Measurements from ENCODE around the gene EPS8L2.

Gene EPS8L2

DNA sequence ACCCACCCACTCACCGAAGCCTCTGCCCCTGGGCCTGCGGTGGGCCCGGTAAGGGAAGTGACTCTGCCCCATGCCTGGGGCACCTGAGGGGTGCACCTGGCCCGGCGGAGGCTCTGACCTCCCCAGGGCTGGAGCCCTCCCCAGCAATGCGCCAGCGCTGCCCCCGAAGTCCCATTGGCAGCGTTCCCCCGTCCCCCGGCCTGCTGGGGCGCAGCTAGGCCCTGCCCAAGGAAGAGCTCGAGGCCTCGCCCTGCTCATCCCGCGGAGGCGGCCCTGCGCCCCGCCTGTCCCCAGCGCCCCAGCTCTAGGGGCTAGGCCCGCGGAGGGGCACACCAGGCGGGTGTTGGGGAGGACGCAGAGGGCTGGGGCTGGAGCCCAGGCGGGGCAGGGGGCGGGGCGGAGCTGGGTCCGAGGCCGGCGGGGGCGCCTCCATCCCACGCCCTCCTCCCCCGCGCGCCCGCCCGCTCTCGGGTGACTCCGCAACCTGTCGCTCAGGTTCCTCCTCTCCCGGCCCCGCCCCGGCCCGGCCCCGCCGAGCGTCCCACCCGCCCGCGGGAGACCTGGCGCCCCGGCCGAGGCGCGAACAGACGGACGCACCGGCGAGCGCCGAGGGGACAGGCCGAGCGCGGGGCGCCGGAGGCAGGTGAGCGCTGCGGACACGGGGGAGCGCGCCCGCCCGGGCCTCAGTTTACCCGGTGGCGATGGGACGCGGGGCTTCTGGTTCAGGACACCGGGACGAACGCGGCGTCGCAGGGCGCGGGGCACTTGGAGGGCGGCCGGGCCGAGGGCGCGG lies at the start of gene EPS8L2:
TSS of gene EPS8L2 (plus strand) at position 586 of the 793 bp plus-strand sequence. CDS start 3,177 bp downstream, outside the sequence.
- peak within 1 kb of the TSS; percentile 80 to 86 for H3K27ac ChIP-seq

DNA sequence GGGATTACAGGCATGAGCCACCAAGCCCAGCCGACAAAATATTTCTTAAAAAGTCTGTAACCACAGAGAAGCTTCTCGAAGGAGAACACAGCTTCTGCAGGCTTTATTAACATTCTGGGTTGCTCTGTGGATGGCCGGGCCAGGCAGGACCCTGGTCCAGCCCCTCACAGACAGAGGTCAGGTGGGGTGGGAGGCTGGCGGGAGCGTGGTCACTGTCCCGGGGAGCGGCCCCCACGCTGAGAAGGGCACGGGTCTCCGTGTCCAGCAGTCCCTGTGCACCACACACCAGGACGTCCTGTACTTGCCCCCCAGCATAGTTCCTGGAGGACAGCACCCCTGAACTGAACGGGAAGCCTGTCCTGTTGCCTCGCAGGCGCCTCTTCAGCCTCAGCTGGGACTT lies 49.6 kb upstream of the EPS8L2 start:
- Histone ChIP-seq H3K4me1 (no peaks in the 10 kb centered on the region), H3K27ac (no peak overlapping the region), H3K4me3 (no peak overlapping the region), H3K36me3 (peaks cover 8 to 64% (median 31%) of the 10 kb centered on the region in 3 donors), H3K9me3 (no peaks in the 10 kb centered on the region), H3K27me3 (no peaks in the 10 kb centered on the region)
- TF ChIP-seq, protein P1, sequence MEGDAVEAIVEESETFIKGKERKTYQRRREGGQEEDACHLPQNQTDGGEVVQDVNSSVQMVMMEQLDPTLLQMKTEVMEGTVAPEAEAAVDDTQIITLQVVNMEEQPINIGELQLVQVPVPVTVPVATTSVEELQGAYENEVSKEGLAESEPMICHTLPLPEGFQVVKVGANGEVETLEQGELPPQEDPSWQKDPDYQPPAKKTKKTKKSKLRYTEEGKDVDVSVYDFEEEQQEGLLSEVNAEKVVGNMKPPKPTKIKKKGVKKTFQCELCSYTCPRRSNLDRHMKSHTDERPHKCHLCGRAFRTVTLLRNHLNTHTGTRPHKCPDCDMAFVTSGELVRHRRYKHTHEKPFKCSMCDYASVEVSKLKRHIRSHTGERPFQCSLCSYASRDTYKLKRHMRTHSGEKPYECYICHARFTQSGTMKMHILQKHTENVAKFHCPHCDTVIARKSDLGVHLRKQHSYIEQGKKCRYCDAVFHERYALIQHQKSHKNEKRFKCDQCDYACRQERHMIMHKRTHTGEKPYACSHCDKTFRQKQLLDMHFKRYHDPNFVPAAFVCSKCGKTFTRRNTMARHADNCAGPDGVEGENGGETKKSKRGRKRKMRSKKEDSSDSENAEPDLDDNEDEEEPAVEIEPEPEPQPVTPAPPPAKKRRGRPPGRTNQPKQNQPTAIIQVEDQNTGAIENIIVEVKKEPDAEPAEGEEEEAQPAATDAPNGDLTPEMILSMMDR (IDR thresholded peaks at IDR 0.05) = no peak
- intact Hi-C loops (cut with DNase I; ENCODE audit: low total_unique reads) = no loop called here
- no peak for DNase-seq

More for the DNA sequence above, at the start of gene EPS8L2:
- Histone ChIP-seq H3K4me1 (peaks cover 0 to 70% (median 40%) of the 10 kb centered on the region in 4 donors), H3K36me3 (peaks cover 0 to 21% (median 18%) of the 10 kb centered on the region in 3 donors), H3K27me3 (peaks cover 0 to 50% of the 10 kb centered on the region in 2 donors), H3K4me3 (peak within 1 kb of the TSS; percentile 59 to 63), H3K9me3 (no peaks in the 10 kb centered on the region)
- peak in 1 of 2 donors; percentile 69 for DNase-seq
- intact Hi-C loops (cut with DNase I; ENCODE audit: low total_unique reads) = no loop called here
- TF ChIP-seq, protein P1 (IDR thresholded peaks at IDR 0.05) = no peak

DNA sequence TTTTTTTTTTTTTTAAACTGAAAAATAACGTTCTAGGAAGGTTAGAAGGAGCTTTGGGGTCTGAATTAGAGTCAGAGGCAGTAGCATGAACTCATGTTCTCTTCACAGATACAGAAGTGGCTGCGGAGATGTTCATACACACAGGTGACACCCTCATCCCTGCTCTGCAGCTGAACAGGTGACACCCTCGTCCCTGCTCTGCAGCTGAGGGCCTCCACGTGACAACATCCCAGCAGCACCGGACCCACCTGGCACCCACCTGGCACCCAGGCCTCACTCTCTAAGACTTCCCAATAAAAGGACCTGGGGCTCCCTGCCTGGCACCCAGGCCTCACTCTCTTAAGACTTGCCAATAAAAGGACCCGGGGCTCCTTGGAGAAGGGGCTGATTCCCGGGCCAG lies 49.2 kb upstream of the EPS8L2 start:
- intact Hi-C loops (cut with DNase I; ENCODE audit: low total_unique reads) = no loop called here
- no peaks in the 10 kb centered on the region for H3K9me3 ChIP-seq
- no peaks in the 10 kb centered on the region for H3K4me1 ChIP-seq
- H3K36me3 ChIP-seq = peaks cover 7 to 64% (median 33%) of the 10 kb centered on the region in 3 donors
- no peak overlapping the region for H3K4me3 ChIP-seq
- TF ChIP-seq, protein P1 (IDR thresholded peaks at IDR 0.05) = no peak
- no peak for DNase-seq
- H3K27ac ChIP-seq = no peak overlapping the region
- no peaks in the 10 kb centered on the region for H3K27me3 ChIP-seq

DNA sequence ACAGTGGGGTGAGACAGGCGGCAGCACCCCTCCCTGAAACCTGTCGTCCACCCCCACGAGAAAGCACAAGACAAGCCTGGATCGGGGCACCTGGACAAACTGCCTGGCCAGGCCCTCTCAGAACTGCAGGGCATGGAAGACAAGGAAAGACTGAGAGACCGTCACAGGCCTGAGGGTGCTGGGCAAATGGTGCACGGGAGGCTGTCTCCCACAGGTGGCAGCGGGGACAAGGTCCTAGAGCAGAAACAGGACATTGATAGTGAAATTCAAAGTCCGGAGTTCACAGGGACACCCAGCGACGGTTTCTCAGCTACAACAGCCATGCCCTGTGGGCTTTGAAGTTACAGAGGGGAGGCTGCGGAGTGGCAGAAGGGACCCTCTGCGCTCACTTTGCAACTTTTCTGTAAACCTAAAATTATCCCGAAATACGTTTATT lies 48.3 kb upstream of the EPS8L2 start:
- no peak overlapping the region for H3K27ac ChIP-seq
- DNase-seq = no peak
- H3K36me3 ChIP-seq = peaks cover 7 to 64% (median 35%) of the 10 kb centered on the region in 3 donors
- no peaks in the 10 kb centered on the region for H3K27me3 ChIP-seq
- no peaks in the 10 kb centered on the region for H3K9me3 ChIP-seq
- peaks cover 0 to 3% (median 0%) of the 10 kb centered on the region in 4 donors for H3K4me1 ChIP-seq
- H3K4me3 ChIP-seq = no peak overlapping the region
- TF ChIP-seq, protein P1 (IDR thresholded peaks at IDR 0.05) = no peak
- intact Hi-C loops (cut with DNase I; ENCODE audit: low total_unique reads) = no loop called here

DNA sequence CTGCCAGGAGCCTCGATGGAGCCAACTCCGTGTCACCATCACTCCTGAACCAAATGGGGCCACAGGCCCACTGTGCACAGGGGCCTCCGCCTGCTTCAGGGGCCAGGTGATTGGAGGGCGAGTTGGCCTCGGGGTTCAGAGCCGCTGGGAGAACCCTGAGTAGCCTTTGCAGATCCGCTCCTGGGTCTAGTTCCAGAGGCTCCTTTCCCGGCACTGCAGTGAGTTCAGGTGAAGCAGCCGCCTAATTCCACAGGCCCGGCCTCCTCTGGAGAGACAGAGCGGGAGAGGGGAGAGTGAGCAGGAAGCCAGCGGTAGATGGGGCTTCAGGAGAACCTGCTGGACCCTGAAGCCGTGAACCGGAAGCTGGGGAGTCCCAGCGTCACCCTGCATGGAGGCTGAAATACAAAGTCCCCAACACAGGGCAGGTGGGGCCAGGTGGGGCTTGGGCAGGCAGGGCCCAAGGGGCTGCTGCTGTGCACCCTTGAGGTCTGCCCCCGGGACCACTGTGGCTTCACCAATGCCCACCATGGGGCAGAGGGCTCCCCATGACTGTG lies 46.4 kb upstream of the EPS8L2 start:
- H3K36me3 ChIP-seq = peaks cover 12 to 58% (median 30%) of the 10 kb centered on the region in 3 donors
- intact Hi-C loops (cut with DNase I; ENCODE audit: low total_unique reads) = loop anchor here (5.0 kb wide), 1 partner anchor 63 kb away; no protein-coding TSS in a partner anchor
- H3K9me3 ChIP-seq = no peaks in the 10 kb centered on the region

More for the DNA sequence above, 46.4 kb upstream of the EPS8L2 start:
- Histone ChIP-seq H3K27me3 (no peaks in the 10 kb centered on the region), H3K27ac (no peak overlapping the region), H3K4me1 (peaks cover 0 to 5% (median 0%) of the 10 kb centered on the region in 4 donors), H3K4me3 (no peak overlapping the region)
- TF ChIP-seq, protein P1 (IDR thresholded peaks at IDR 0.05) = no peak
- no peak for DNase-seq
